Activated T-helper 9 cell treated with anti-CD3 and anti-CD28 coated beads, Interleukin-2, amount 50 U/mL, for 16 hours (primary cell): ENCODE measurements around the gene ITFG1.
"Not testable (repeated sequence)": the region's sequence is repeated elsewhere in the genome, so short reads cannot be mapped to it uniquely, and the experiment has no call there.

Experiments
- DNase-seq: peaks from one replicate; pipeline ENCODE4 v3.0.0-alpha.2; 2020; ENCODE audit warnings: low read depth

Gene ITFG1

DNA sequence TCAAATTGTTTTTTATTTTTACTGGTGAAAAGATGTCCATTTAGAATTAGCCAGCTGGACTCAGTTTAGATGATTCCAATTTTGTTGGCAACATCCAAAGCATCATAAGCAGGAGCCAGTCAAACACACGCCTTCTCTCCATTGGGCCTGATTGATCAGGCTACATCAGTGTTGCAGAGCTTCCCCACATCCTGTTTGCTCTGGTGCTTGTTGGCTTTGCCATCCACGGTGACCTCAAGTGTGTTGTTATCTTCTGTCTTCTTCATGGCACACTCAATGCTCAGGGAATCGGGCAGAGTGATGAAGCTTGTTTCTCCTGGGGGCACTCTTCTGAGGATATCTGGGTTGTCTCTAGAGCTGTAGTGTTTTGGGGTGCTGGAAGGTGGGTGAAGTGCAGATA lies 310.8 kb downstream of the ITFG1 start:
- DNase-seq = no peak

- DNase-seq = no peak
Measured at GRCh38 chr16:47144559-47144877, 316.3 kb downstream of the ITFG1 start.

- peak; percentile 65 for DNase-seq
Measured at GRCh38 chr16:47143677-47144558, 316.9 kb downstream of the ITFG1 start, which contains the start of gene NETO2. NETO2 (minus strand) TSS chr16:47143945; CDS start chr16:47143612, 333 bp downstream.

GRCh38 chr16:47142821-47143676 lies 317.8 kb downstream of the ITFG1 start:
- DNase-seq = peak; percentile 65

DNA sequence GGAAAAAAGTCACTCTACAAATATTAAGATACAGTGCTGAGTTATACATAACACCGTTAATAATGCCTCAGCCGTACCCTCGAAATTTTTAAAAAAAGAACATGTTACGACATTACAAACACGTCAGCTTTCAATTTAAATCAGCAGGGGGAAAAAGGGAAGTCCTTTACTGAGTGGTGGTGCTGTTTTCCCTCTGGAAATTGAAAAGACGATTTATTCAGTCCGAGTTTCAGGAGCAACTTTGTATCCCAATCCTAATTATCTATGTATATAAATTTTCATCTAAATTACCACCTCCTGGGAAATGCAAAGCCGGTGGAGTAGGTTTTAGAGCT lies 318.4 kb downstream of the ITFG1 start:
- no peak for DNase-seq

GRCh38 chr16:47141773-47142485 lies 318.9 kb downstream of the ITFG1 start:
- peak; percentile 70 for DNase-seq

DNA sequence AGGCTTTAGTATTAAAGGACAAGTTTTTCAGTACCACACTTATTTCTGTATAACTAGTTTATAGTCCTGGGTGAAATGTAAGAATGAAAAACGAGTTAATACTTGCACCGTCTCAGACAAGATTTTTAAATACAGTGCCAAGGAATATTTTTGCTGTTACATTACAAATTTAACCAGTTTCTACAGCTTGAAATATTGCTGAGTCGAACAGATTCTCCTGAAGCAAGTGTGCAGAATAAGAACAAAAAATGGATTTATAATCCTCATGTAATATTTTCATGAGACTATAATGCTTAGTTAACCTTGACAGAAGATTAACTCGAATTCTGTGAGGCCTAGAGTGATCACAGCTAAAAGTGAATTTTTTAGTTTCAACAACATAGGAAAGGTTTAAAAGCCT lies 320.2 kb downstream of the ITFG1 start:
- DNase-seq = no peak

- DNase-seq = no peak
Measured at GRCh38 chr16:47139561-47140185, 321.2 kb downstream of the ITFG1 start.

GRCh38 chr16:47137925-47138324 lies 322.9 kb downstream of the ITFG1 start:
- DNase-seq = not testable (repeated sequence)

- DNase-seq = no peak
Measured at GRCh38 chr16:47136099-47136842, 324.6 kb downstream of the ITFG1 start.

DNA sequence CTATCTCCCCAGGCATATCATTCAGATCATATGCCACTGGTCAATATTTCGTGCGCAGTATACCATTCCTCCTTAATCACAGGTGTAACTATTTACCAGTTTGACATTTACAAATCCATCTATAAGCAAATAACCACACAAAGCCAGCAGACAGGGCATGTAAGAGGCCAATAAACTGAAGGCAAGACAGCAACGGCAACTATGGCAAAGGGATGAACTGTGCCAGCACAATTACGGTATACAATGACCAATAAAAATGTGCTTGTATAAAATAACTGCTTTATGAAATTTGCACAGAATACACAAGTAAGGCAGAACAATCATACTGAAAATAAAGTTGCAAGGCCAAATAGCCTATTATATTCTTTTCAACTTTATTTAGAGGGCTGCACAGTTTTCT lies 326.3 kb downstream of the ITFG1 start:
- DNase-seq = no peak

DNA sequence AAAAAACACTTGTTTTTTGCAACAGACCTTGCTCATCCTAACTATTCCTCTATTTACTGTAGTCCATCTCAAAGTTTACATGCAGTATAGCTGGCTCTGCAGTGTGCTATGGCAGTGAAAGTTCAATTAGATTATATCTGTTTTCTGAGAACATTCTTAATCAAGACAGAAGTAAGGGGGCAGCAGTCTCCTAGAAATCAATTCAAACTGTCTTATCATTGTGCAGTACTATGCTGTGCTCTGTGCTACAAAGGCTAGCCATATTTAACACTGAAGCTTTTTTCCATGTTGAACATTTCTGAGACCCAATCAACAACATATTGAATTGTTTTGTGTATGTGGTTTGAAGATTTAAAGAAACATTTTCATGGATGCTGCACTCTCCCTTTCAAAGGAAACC lies 328.6 kb downstream of the ITFG1 start:
- DNase-seq = no peak

DNA sequence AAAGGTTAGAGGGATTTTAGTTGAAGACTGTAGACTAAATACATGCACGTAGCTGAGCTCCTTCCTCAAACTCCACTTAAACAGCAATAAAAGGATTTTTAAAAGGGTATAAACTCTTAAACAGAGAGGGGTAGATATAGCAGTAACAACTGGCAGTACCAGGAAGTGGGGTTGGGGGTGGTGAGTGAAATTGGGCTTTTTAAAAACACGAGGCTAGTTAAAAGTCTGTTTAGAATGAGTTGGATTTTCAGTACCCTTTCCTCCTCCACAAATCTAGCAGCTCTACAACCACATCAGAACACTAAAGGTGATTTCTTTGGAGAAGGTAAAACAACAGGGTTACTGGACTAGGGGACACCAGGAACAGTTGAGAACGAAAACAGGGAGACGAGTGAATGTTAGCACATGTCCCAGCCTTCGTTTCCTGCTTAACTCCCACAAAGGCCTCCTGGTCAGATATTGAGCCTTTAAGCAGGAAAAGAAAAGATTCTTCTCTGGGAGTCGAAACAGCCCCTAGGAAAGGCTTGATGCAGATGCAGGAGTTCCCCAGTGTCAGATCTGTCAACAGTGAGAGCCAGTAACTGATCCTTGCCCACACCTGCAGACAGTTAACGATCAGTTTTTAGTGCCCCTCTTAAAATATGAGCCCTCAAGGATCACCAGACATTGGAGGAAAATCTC lies 331.0 kb downstream of the ITFG1 start:
- DNase-seq = no peak

DNA sequence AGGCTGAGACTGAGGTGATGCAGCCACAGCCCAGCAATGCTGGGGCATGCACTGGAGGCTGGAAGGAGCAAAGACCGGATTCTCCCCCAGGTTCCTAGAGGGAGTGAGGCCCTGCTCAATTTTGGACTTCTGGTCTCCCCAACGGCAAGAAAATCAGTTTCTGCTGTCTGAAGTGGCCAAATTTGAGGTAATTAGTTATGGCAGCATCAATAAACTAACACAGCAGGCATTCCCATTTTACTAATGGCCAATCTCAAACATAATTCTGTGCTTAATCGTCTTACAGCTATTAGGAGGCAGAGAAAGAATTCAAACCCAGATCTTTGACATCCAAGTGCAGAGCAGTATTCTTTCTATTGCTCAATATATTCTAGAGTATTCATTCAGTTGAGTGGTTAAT lies 333.3 kb downstream of the ITFG1 start:
- no peak for DNase-seq

DNA sequence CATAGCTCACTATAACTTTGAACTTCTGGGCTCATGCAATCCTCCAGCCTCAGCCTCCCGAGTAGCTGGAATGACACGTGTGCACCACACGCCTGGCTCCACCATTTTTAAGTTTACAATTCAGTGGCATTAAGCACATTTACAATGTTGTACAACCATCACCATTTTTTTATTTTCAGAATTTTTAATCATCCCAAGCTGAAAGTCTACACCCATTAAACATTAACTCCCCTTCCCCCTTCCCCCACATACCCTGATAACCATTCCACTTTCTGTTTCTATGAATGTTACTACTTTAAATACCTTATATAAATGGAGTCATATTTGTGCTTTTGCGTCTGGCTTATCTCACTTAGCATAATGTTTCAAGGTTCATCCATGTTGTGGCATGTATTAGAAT lies 335.1 kb downstream of the ITFG1 start:
- no peak for DNase-seq

- DNase-seq = no peak
Measured at GRCh38 chr16:47113130-47113529, 347.7 kb downstream of the ITFG1 start.

DNA sequence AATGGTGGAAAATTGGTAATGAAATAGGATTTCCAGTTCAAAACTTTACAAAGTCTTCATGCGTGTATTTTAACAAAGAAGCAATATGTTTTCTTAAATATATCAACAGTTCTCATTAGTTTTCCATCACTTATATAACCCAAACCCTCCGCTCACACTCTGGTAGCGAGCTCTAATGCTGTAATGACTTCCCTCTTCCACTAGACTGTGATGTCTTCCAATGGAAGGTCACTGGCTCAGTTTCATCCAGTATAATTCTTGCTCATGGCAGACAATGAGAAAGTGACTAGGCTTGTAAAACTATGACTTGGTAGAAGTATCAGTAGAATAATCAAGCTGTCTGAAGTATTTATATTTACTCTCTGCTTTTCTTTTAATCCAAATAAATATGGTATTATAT lies 349.9 kb downstream of the ITFG1 start:
- no peak for DNase-seq

GRCh38 chr16:47109361-47109760 lies 351.5 kb downstream of the ITFG1 start:
- DNase-seq = no peak
